Testis (tissue), 3 donors: Measurements from ENCODE around the gene GAREM2. TPM values are rescaled to one million over a fixed set of nuclear protein-coding genes. Genes with fewer than 3 reads are reported as not detected.

ENCODE experiments used
- DNase-seq: peaks from one replicate; pipeline ENCODE4 v3.0.0-alpha.2; 2019
- H3K27ac ChIP-seq, 2 donors: fragments of 200-600 bp; sonication (generic); one replicate each; pipeline ENCODE4 v1.5.1; 2019
- H3K27me3 ChIP-seq: fragments of 200-600 bp; sonication (generic); one replicate; pipeline ENCODE4 v1.5.1; 2019
- H3K36me3 ChIP-seq: fragments of 200-600 bp; sonication (generic); one replicate; pipeline ENCODE4 v1.5.1; 2017; ENCODE audit warnings: low read depth; ENCODE audit errors: missing control alignments
- H3K4me1 ChIP-seq: fragments of 200-600 bp; sonication (generic); one replicate; pipeline ENCODE4 v1.5.1; 2019
- H3K4me3 ChIP-seq, 2 donors: fragments of 200-600 bp; sonication (generic); one replicate each; pipeline ENCODE4 v1.5.1; 2017 to 2019
- H3K9me3 ChIP-seq: fragments of 200-600 bp; sonication (generic); one replicate; pipeline ENCODE4 v1.5.1; 2017
- CTCF ChIP-seq, 3 experiments: fragments of 450-650 bp in 2 of 3; fragments of 200-600 bp in 1 of 3; sonication (generic) in 1 of 3; IDR thresholded peaks; one replicate each; pipeline ENCODE4 v1.5.1; 2016 to 2019; ENCODE audit warnings: antibody characterized with exemption in 3 of 3, mild to moderate bottlenecking in 2 of 3, moderate library complexity in 1 of 3
- POLR2A ChIP-seq: fragments of 450-650 bp; IDR thresholded peaks from one replicate; pipeline ENCODE4 v1.6.1; 2017; ENCODE audit warnings: antibody characterized with exemption, mild to moderate bottlenecking, moderate library complexity
- WGBS, 2 donors: methylation state at CpG; one replicate each; pipeline ENCODE4 v1.1.5; 2018; 5-methylcytosine and 5-hydroxymethylcytosine counted together
- intact Hi-C: fragments of 100-400 bp; cut with DNase I; formaldehyde crosslinking; loops from one replicate; pipeline ENCODE4 v1.15.1; 2023; ENCODE audit warnings: low total_unique reads
- polyA plus RNA-seq: library from polyadenylated mRNA; stranded (reverse); fragments of 350-450 nt; fragmentation: Illumina TruSeq; extraction: RNeasy Lipid Tissue Mini Kit (QIAGEN cat#74804); gene quantifications from one replicate; pipeline ENCODE4 v1.2.3, GENCODE V29; 2014; ENCODE audit warnings: low read depth, low replicate concordance; ENCODE audit not compliant: insufficient read depth
- total RNA-seq, 2 donors: library from RNA; depleted of rRNA; stranded (reverse); fragments of >200 nt; gene quantifications; one replicate each; pipeline ENCODE4 v1.2.3, GENCODE V29; 2016

GAREM2 gene
- total and polyA plus RNA-seq, 3 donors from 2014 or later = 4.6 to 6.8 (median 5.4) TPM

DNA sequence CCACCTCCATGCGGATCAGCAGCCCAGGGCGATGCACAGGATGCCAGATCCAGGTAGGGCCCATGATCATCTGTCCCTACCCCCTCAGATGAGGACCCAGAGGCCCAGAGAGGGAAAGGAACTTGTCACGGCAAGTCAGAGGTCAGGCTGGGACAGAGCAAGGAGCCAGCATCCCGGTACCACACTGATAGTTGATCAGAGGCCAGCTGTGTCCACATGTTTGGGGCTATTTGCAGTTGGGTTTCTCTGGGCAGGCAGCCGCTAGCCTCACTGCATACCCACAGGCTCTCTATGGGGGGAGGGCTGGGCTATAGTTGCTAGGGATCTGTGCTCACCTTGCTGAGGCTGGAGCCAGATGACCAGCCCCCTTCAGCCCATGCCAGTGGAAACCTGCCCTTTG lies 9.6 kb downstream of the GAREM2 start:
- TF ChIP-seq POLR2A = no peak
- TF ChIP-seq CTCF (IDR thresholded peaks at IDR 0.05) = no peak
- 93% methylated on average over 5 of the region's 5 CpGs; no CpG with 5 or more reads in 1 of the 2 donors for WGBS, 2 donors
- DNase-seq = no peak

GRCh38 chr2:26182887-26183630 lies 10.2 kb downstream of the GAREM2 start:
- peaks cover 10% of the 10 kb centered on the region for H3K4me1 ChIP-seq
- TF ChIP-seq POLR2A = no peak
- no peak for TF ChIP-seq CTCF (IDR thresholded peaks at IDR 0.05)
- H3K27ac ChIP-seq = no peak overlapping the region
- no peaks in the 10 kb centered on the region for H3K27me3 ChIP-seq
- WGBS, 2 donors = 86 to 87% methylated on average over 3 to 11 of the region's 11 CpGs
- no peaks in the 10 kb centered on the region for H3K9me3 ChIP-seq
- no peaks in the 10 kb centered on the region for H3K36me3 ChIP-seq
- DNase-seq = no peak
- no peak overlapping the region for H3K4me3 ChIP-seq
- intact Hi-C loops = no loop called here

More for the DNA sequence above, 9.6 kb downstream of the GAREM2 start:
- intact Hi-C loops = no loop called here
- H3K9me3 ChIP-seq = no peaks in the 10 kb centered on the region
- H3K4me3 ChIP-seq = no peak overlapping the region
- no peaks in the 10 kb centered on the region for H3K27me3 ChIP-seq
- no peak overlapping the region for H3K27ac ChIP-seq
- H3K36me3 ChIP-seq = no peaks in the 10 kb centered on the region
- H3K4me1 ChIP-seq = peaks cover 10% of the 10 kb centered on the region

DNA sequence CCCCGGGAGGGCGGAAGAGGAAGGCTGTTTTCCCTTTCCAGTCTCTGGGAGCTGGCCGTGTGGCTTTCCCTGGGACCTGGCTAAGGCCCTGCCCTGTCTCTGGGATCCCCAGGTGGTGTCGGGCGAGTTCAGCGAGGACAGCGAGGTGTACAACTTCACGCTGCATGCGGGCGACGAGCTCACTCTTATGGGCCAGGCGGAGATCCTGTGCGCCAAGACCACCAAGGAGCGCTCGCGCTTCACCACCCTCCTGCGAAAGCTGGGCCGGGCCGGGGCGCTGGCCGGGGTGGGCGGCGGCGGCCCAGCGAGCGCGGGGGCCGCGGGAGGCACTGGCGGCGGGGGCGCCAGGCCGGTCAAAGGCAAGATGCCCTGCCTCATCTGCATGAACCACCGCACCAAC lies 11.2 kb downstream of the GAREM2 start:
- WGBS, 2 donors = 65 to 69% methylated on average over 6 to 11 of the region's 34 CpGs
- DNase-seq = no peak
- peak overlapping the region; percentile 57 to 68 for H3K4me3 ChIP-seq
- no peaks in the 10 kb centered on the region for H3K9me3 ChIP-seq
- H3K27ac ChIP-seq = no peak overlapping the region
- H3K27me3 ChIP-seq = no peaks in the 10 kb centered on the region
- peaks cover 7% of the 10 kb centered on the region for H3K4me1 ChIP-seq
- intact Hi-C loops = no loop called here
- TF ChIP-seq CTCF (IDR thresholded peaks at IDR 0.05) (no peak), POLR2A (no peak)
- H3K36me3 ChIP-seq = no peaks in the 10 kb centered on the region

GRCh38 chr2:26184555-26185303 lies 11.8 kb downstream of the GAREM2 start:
- peaks cover under 1% of the 10 kb centered on the region for H3K4me1 ChIP-seq
- WGBS, 2 donors = 17 to 24% methylated on average over 1 to 106 of the region's 114 CpGs
- DNase-seq = peak; percentile 91

More at GRCh38 chr2:26184555-26185303, 11.8 kb downstream of the GAREM2 start:
- TF ChIP-seq POLR2A (no peak), CTCF (IDR thresholded peaks at IDR 0.05) (peak; percentile 34 to 66 (median 58))
- H3K4me3 ChIP-seq = peak overlapping the region; percentile 57 to 68
- peak overlapping the region; percentile 64 to 81 for H3K27ac ChIP-seq
- H3K27me3 ChIP-seq = no peaks in the 10 kb centered on the region
- H3K9me3 ChIP-seq = no peaks in the 10 kb centered on the region
- no peaks in the 10 kb centered on the region for H3K36me3 ChIP-seq
- intact Hi-C loops = no loop called here
